Bladder microvascular endothelial cell (primary cell): ENCODE results near the gene DCST1. TPM values are rescaled to one million over a fixed set of nuclear protein-coding genes. Genes with fewer than 3 reads are reported as not detected.

Experiments used
- total RNA-seq: library from RNA; depleted of rRNA; stranded (reverse); fragments of >200 nt; gene quantifications from 2 replicates; pipeline ENCODE4 v1.2.3, GENCODE V29; 2014

The DCST1 gene
- total RNA-seq, result not detected in 2 replicates

DNA sequence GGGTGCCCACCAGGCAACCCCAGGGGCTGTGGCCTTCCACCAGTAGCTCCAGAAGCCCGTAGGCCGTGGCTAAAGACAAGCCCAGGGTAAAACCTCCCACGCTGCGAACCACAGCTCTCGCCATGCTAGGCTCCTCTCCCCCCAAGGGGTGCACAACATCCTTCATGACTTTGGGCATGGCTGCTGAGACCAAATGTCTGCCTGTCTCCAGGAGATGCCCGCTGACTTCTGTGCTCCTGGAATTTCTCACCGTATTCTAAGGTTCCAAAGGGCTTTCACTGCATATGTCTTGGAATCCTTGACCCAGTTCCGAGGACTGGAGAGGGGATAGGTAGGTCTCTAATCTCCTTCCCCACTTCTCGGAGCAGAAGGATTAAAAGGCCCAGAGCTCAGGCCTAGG, at the start of gene DCST1, which contains the start of gene DCST2:
Gene DCST1 (plus strand): TSS at position 301 of the 400 bp plus-strand sequence. CDS start 213 bp downstream, outside the sequence.
Gene DCST2 (minus strand): TSS at position 258 of the 400 bp plus-strand sequence. CDS start 80 bp downstream, at position 178.

DNA sequence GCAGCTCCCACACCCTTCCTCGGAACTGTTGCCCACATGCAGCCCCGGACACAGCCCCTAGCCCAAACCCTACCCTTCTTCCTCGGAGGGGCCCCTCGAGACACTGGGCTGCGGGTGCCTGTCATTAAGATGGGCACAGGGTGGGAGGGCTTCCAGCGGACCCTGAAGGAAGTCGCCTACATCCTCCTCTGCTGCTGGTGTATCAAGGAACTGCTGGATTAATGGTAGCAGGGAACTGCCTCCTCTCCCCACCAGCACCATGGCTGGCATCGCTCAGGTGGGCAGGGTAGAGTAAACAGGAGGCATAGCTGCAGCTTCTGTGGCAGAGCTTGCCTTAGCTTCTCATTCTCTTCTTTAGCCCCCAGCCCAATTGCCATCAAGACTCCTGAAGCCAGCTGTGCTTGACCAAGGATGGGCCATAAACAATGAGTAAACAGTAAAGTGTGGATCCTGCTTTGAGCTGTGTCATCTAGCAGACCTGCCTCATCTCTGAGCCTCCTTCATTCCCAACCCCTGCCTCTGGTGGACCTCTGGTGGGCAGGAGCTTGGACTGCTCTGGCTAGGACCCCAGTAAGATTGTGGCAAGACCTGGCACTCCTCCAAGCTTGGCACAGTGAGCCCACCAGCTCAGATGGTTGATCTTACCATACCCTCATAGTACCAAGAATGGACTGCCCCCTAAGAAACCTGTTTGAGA, 39.9 kb upstream of the DCST1 start, which contains the start of gene LENEP:
Gene LENEP (plus strand): TSS at position 15 of the 697 bp plus-strand sequence. CDS start 22 bp downstream, at position 37.

DNA sequence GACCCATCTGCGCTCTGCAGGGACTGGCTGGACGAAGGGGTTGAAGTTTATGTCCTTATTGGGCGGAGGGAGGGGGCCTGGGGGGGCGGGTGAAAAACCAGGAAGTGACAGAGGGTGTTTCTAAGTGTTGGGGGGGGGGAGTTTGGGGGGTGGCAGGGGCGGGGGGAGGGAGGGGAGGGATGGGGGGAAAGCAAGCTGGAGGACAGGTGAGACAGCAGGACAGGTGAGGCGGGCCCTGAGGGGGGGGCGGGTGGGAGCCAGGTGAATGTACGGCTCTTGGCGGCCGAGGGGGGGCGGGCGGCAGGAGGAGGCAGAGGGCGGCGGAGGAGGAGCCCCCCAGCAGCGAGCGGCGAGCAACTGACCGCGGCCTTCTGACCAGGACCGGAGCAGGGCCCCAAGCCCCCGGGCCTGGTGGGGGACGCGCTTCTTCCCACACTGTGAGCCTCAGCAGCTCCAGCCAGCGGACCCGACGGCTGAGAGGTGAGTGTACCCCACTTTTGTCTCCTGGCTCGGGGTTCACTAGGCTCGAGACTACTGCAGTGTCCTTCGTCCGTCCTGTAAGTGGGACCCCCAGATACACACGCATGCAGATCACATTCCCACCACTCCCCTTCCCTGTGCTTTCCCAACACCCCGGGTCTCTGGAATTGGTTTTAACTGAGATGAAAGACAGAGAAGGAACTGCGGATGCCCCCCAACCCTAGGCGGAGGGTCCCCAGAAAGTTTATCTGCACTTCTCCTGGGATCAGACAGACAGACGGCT, 31.0 kb upstream of the DCST1 start, which contains the start of gene ZBTB7B:
Gene ZBTB7B (plus strand): TSS at position 339 of the 763 bp plus-strand sequence. CDS start 11,859 bp downstream, outside the sequence.

DNA sequence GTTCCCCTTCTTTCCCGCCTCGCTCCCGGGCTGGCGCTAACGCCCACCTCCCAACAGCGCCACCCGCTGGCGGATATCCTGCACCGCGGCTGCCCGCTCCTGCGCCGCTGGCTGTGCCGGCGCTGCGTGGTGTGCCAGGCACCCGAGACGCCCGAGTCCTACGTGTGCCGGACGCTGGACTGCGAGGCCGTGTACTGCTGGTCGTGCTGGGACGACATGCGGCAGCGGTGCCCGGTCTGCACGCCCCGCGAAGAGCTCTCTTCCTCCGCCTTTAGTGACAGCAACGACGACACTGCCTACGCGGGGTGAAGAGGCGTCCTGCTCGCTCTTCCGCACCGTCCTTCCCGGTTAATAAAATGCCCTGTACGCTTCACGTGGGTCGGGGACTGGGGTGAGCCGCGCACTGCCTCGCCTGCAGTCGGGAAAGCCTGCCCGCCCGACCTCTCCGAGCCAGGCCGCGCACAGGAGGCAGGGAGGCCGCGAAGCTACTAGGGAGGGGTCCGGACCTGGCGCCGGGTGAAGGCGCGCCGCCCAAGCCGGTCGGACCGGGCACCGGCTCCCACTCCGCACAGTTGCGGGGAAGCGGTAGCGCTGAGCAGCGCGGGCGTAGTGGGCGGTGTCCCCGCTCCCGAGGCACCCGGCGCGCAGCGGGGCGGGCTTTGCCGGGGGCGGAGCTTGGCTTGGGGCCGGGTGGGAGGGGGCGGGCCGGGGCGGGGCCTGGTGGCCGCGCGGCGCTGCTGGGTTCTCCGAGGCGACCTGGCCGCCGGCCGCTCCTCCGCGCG, 17.1 kb downstream of the DCST1 start, which contains the start of gene ADAM15:
Gene ADAM15 (plus strand): TSS at position 757 of the 782 bp plus-strand sequence. CDS start 71 bp downstream, outside the sequence.

DNA sequence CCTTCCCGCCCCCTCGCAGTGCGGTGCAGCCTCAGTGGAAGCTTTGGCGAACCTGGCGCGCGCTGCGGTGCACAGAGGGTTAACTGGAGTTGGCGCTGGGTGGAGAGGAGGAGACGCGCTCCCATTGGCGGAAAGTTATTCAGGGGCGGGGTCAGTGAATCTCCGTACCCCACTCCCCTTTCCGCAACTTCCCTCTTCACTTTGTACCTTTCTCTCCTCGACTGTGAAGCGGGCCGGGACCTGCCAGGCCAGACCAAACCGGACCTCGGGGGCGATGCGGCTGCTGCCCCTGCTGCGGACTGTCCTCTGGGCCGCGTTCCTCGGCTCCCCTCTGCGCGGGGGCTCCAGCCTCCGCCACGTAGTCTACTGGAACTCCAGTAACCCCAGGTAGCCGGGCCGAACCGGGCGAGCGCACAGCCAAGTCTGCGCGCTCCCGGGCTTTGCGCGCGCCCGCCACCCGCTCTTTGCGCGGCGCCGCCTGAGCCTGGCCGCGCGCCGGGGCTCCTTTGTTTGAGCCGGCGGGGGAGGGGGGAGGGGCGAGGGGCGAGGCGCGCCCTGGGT, 30.0 kb downstream of the DCST1 start, which contains the start of gene EFNA4:
Gene EFNA4 (plus strand): TSS at position 191 of the 561 bp plus-strand sequence. CDS start 84 bp downstream, at position 275.

DNA sequence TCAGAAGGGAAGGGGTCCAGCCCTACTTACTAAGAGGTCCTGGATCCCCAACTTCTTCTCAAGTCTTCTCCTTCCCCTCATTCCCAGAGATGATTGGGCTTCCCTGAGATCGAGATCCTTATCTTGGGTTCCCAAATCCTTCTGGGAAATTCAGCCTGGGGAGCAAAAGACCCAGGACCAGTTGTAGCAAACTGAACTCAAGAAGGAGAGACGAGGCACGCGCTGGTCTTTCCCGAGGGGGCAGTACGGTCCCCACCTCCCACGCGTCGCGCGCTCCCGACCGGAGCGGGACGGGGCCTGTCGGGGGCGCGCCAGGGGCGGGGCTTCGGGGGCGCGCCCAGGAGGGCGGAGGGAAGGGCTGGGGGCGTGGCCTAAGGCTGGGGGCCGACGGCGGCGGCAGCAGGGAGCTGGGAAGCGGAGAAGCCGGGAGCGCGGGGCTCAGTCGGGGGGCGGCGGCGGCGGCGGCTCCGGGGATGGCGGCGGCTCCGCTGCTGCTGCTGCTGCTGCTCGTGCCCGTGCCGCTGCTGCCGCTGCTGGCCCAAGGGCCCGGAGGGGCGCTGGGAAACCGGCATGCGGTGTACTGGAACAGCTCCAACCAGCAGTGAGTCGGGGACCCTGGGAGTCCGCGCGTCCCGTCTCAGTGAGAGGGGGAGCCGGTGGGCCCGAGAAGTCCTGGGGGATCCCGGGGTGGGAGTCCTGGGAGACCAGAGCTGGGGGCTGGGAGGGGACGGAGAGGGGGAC, 45.0 kb downstream of the DCST1 start, which contains the start of gene EFNA3:
Gene EFNA3 (plus strand): TSS at position 369 of the 741 bp plus-strand sequence. CDS start 105 bp downstream, at position 474.

Other genes starting within 250 kb of the DCST1 start
- 0.16 and 1.5 TPM in 2 replicates for gene KCNN3, start 163.5 kb upstream of the DCST1 start, total RNA-seq
- 8.6 and 10.6 TPM in 2 replicates for gene PMVK, start 97.1 kb upstream of the DCST1 start, total RNA-seq
- 74.6 and 104 TPM in 2 replicates for gene PBXIP1, start 77.7 kb upstream of the DCST1 start, total RNA-seq
- gene PYGO2, start 72.0 kb upstream of the DCST1 start, total RNA-seq, result 7.7 and 18.3 TPM in 2 replicates
- 159 and 342 TPM in 2 replicates for gene SHC1, start 63.1 kb upstream of the DCST1 start, total RNA-seq
- 56.2 and 86.6 TPM in 2 replicates for gene CKS1B, start 59.1 kb upstream of the DCST1 start, total RNA-seq
- gene FLAD1, start 50.5 kb upstream of the DCST1 start, total RNA-seq, result 16.8 and 25.1 TPM in 2 replicates
- gene LENEP, start 40.2 kb upstream of the DCST1 start, total RNA-seq, result 0.76 TPM in 1 of 2 replicates, not detected in the other
- 7.6 and 11.1 TPM in 2 replicates for gene ZBTB7B, start 31.0 kb upstream of the DCST1 start, total RNA-seq
- under 0.01 and 0.13 TPM in 2 replicates for gene DCST2, start within 50 bp of the DCST1 start, total RNA-seq
- gene ADAM15, start 17.5 kb downstream of the DCST1 start, total RNA-seq, result 241 and 324 TPM in 2 replicates
- 4.2 and 13.6 TPM in 2 replicates for gene EFNA4, start 29.9 kb downstream of the DCST1 start, total RNA-seq
- gene EFNA3, start 45.0 kb downstream of the DCST1 start, total RNA-seq, result 1.3 and 1.8 TPM in 2 replicates
- 99.7 and 161 TPM in 2 replicates for gene EFNA1, start 94.1 kb downstream of the DCST1 start, total RNA-seq
- 22.8 and 26.1 TPM in 2 replicates for gene SLC50A1, start 102.0 kb downstream of the DCST1 start, total RNA-seq
- 20.9 and 56.7 TPM in 2 replicates for gene DPM3, start 106.7 kb downstream of the DCST1 start, total RNA-seq
- 96.2 and 98.4 TPM in 2 replicates for gene KRTCAP2, start 139.5 kb downstream of the DCST1 start, total RNA-seq
- gene TRIM46, start 140.0 kb downstream of the DCST1 start, total RNA-seq, result 1.6 and 4.5 TPM in 2 replicates
- 9.4 and 18.5 TPM in 2 replicates for gene THBS3, start 174.1 kb downstream of the DCST1 start, total RNA-seq
- gene MTX1, start 174.9 kb downstream of the DCST1 start, total RNA-seq, result 30.3 and 31.6 TPM in 2 replicates
- gene ENTREP3, start 221.7 kb downstream of the DCST1 start, total RNA-seq, result 3.4 and 7.2 TPM in 2 replicates
- 27.2 and 45.4 TPM in 2 replicates for gene SCAMP3, start 228.5 kb downstream of the DCST1 start, total RNA-seq
- 15.5 and 45.7 TPM in 2 replicates for gene CLK2, start 239.7 kb downstream of the DCST1 start, total RNA-seq
- gene HCN3, start 243.6 kb downstream of the DCST1 start, total RNA-seq, result 0.32 and 1.0 TPM in 2 replicates